Epithelial cell of esophagus (primary cell): Measurements from ENCODE around the gene TK1.

Experiments used
- DNase-seq: peaks from one replicate; pipeline ENCODE4 v3.0.0; 2010; ENCODE audit warnings: low read depth
- H3K4me3 ChIP-seq: 2 replicates; pipeline ENCODE4 v1.5.1; 2011; ENCODE audit warnings: mild to moderate bottlenecking, low read length, control low read depth
- CTCF ChIP-seq: IDR thresholded peaks from 2 replicates; pipeline ENCODE4 v1.5.1; 2011; ENCODE audit warnings: low read depth, mild to moderate bottlenecking, low read length, control low read depth, inconsistent platforms; ENCODE audit not compliant: insufficient read depth; ENCODE audit errors: missing control alignments

The TK1 gene

GRCh38 chr17:78135858-78136500, 50.9 kb downstream of the TK1 start:
- no peak overlapping the region for H3K4me3 ChIP-seq
- no peak for TF ChIP-seq CTCF
- no peak for DNase-seq

GRCh38 chr17:78134899-78135385, 51.9 kb downstream of the TK1 start:
- H3K4me3 ChIP-seq, result no peak overlapping the region
- TF ChIP-seq CTCF, result no peak
- DNase-seq, result no peak

GRCh38 chr17:78133971-78134898, 52.6 kb downstream of the TK1 start:
- peak; percentile 67 for TF ChIP-seq CTCF
- peak; percentile 78 for DNase-seq
- no peak overlapping the region for H3K4me3 ChIP-seq

GRCh38 chr17:78133179-78133951, 53.5 kb downstream of the TK1 start:
- no peak overlapping the region for H3K4me3 ChIP-seq
- TF ChIP-seq CTCF, result no peak
- no peak for DNase-seq

GRCh38 chr17:78132767-78133178, 54.1 kb downstream of the TK1 start:
- no peak for DNase-seq
- H3K4me3 ChIP-seq, result no peak overlapping the region
- no peak for TF ChIP-seq CTCF

GRCh38 chr17:78132084-78132676, 54.7 kb downstream of the TK1 start:
- peak overlapping the region; percentile 14 for H3K4me3 ChIP-seq
- peak; percentile 60 for DNase-seq
- TF ChIP-seq CTCF, result no peak
